Activated T-cell treated with anti-CD3 and anti-CD28 coated beads for 24 hours (primary cell): ENCODE results near the gene TMEM272.
A peak's percentile ranks its signal among the peaks of the same experiment; 100 is the strongest.

Source experiments
- DNase-seq: peaks from one replicate; pipeline ENCODE4 v3.0.0-alpha.2; 2020; ENCODE audit warnings: low read depth

Gene TMEM272

DNA sequence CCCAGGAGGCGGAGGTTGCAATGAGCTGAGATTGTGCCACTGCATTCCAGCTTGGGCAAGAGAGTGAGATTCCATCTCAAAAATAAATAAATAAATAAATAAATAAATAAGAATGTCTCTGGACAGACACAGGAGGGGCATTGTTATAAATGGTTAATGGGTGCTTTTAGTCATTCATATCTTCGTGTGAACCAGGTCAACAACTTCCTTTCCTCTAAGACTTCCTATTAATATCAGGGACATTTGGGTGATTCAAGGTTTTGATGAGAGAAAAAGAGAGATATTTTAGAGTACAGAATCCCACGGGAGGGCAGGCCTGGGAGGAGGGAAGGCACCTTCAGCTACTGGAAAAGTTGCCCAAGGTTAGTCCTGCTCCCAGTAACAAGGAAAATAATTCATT is 64.9 kb downstream of the TMEM272 start:
- DNase-seq = no peak

- no peak for DNase-seq
These were observed 66.6 kb downstream of the TMEM272 start for GRCh38 chr13:51778392-51778791.

GRCh38 chr13:51777921-51778320 is 67.1 kb downstream of the TMEM272 start:
- no peak for DNase-seq

DNA sequence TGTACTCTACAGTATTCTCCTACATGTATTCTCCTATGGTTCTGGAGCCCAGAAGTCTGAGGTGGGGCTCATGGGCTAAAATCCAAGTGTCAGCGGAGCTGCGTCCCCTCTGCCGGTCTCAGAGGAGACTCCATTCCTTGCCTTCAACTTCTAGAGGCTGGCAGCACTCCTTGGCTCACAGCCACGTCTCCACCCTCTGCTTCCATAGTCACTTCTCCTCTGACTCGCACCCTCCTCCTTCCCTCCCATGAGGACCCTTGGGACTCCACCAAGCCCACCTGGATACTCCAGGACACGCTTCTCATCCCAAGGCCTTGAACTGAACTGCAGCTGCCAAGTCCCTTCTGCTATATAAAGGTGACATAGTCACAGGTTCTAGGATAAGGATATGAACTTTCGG is 68.8 kb downstream of the TMEM272 start:
- DNase-seq = no peak

- no peak for DNase-seq
These were observed 71.5 kb downstream of the TMEM272 start for GRCh38 chr13:51773515-51773914.

GRCh38 chr13:51772781-51773180 is 72.2 kb downstream of the TMEM272 start:
- no peak for DNase-seq

DNA sequence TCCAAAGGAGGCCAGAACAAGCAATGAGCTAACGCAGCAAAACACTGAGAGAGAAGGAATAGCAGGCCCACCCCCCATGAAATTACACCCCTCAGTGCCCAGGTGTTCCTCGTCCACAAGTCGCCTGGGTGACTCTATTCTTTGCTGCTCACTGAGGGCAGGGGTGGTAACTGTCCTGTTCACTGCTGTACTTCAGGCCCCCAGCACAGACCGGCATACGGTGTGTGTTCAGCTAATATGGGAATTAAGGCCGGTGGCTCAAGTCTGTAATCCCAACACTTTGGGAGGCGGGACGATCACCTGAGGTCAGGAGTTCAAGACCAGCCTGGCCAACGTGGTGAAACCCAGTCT is 72.9 kb downstream of the TMEM272 start:
- DNase-seq = no peak

DNA sequence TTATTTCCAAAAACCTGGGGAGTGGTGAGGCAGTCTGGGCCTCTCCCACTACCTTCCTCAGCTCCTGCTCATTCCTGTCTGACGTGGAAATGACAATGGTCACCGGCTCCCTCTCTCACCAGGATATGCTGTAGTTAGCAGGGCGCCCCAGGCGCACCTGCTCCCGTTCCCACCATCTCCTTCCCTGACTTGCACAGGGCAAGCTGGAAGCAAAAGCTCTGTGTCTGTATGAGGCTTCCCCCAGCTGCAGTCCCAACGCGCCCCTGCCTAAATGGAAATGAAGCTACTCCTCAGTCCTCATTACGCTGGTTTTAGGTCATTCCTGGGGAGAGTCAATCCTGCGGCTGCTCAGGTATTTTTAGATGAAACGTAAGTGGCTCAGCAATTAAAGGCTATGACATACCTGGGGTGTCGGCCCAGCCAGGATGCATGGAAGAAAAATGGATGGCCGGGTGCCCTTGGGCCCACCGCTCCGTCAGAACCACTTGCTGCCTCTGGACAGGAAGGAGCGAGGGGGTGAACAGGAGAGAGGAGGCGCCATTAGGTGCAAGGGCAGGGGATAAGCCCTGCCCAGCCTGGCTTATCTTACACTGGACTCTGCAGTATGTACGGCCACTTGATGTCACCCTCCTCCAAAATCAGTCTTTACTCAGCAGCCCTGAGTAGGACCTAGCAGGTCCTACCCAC is 73.4 kb downstream of the TMEM272 start:
- no peak for DNase-seq

GRCh38 chr13:51770681-51771417 is 74.1 kb downstream of the TMEM272 start:
- DNase-seq = no peak

DNA sequence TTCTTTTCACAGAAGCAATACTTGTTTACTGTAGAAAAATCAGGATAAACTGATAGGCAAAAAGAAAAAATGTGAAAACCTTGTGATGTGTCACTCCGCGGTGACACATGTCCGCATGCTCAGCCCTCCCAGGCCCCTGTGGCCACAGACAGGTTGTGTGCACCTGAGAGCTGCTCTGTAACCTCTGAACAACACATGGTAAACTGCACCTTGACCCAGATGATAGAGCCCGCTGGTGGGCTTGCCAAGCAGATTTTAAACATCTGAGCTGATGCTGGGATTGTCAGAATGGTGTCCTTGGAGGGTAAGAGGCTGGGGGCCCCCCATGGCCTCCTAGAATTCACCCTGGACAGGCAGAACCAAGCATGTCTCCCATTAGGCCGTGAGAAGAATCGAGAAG is 74.8 kb downstream of the TMEM272 start:
- DNase-seq = no peak

GRCh38 chr13:51769455-51770127 is 75.4 kb downstream of the TMEM272 start:
- no peak for DNase-seq

- DNase-seq = no peak
These were observed 76.0 kb downstream of the TMEM272 start for GRCh38 chr13:51768976-51769375.

GRCh38 chr13:51768378-51768921 is 76.5 kb downstream of the TMEM272 start:
- no peak for DNase-seq

DNA sequence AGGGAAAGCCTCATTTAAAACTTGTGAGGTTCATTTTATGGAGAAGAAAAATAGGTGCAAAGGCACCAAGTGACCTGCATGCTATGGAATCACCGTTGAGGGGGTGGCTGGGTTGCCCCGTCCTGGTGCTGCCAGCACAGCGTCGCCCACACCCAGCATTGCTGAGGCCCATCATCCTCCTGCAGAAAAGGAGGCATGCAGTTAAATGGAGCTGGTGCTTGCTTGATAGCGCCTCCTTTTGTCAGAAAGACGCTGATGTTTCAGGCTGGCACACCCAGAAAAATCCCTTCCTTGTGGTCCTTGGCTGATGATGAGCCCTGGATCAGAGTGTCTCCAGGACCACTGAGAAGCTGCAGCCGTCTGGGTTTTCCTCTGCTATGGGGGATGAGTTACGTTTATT is 77.9 kb downstream of the TMEM272 start:
- no peak for DNase-seq

DNA sequence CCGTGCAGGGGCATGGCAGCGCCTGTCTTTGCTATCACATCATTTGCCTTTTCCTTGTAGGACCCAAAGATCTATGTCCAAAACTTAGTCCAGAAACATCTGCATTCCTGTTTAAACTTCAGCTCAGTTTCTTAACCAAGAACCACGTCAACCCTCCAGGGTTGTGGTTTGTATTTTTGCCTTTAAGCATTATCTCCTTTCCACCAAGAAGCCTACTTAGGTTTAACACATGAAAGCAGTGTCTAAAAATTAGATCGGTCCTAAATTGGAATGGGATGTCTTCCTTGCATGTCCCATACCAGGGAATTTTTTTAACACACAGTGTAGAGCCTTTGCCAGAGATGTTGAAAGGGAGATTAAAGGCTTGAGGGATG is 79.8 kb downstream of the TMEM272 start:
- no peak for DNase-seq

- DNase-seq = peak; percentile 63
These were observed 80.5 kb downstream of the TMEM272 start for GRCh38 chr13:51764184-51765141.

GRCh38 chr13:51763486-51763885 is 81.5 kb downstream of the TMEM272 start:
- DNase-seq = no peak
